ENCODE results near the gene C8G.

C8G gene

DNA sequence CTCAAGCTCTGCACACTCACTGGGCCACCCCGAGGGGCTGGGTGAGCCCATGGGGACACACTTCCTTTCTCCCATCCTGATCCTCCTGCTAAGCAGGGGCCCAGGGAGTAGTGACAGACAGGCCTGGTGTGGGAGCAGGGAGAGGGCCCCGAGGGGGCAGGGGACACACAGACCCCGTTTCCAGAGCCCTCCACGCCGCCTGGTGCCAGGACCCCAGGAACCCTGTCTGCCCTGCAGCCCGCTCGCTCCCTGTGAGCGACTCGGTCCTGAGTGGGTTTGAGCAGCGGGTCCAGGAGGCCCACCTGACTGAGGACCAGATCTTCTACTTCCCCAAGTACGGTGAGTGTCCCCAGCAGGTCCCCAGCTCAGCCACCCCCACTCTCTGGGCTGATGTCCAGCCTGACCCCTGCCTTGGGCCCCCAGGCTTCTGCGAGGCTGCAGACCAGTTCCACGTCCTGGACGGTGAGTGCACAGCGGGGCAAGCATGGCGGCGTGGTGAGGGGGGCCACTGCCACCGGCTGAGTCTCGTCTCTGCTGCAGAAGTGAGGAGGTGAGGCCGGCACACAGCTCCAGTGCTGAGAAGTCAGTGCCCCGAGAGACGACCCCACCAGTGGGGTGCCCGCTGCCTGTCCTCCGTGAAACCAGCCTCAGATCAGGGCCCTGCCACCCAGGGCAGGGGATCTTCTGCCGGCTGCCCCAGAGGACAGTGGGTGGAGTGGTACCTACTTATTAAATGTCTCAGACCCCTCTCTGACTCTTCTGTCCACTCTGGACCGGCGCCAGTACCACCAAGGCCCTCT lies 1.4 kb downstream of the C8G start:
- Histone ChIP-seq H3K27ac (no peak overlapping the region), H3K36me3 (ENCODE audit: insufficient read depth, low read length) (peaks cover 13% of the 10 kb centered on the region; the same call in 1 of the 2 replicates), H3K9ac (ENCODE audit: insufficient read length) (no peak overlapping the region), H3K9me3 (ENCODE audit: low read depth, low read length) (no peaks in the 10 kb centered on the region), H3K4me3 (no peak overlapping the region)
- no peak for DNase-seq (ENCODE audit: low read depth, low spot score)
- TF ChIP-seq POLR2AphosphoS5 (IDR thresholded peaks at IDR 0.05; ENCODE audit: borderline replicate concordance, low read depth, low read length) (no peak), EZH2 (IDR thresholded peaks at IDR 0.05) (no peak), FOXP2 (optimal IDR thresholded peaks at IDR 0.05; ENCODE audit: control extremely low read depth, extremely low read length, insufficient read depth) (no peak)

DNA sequence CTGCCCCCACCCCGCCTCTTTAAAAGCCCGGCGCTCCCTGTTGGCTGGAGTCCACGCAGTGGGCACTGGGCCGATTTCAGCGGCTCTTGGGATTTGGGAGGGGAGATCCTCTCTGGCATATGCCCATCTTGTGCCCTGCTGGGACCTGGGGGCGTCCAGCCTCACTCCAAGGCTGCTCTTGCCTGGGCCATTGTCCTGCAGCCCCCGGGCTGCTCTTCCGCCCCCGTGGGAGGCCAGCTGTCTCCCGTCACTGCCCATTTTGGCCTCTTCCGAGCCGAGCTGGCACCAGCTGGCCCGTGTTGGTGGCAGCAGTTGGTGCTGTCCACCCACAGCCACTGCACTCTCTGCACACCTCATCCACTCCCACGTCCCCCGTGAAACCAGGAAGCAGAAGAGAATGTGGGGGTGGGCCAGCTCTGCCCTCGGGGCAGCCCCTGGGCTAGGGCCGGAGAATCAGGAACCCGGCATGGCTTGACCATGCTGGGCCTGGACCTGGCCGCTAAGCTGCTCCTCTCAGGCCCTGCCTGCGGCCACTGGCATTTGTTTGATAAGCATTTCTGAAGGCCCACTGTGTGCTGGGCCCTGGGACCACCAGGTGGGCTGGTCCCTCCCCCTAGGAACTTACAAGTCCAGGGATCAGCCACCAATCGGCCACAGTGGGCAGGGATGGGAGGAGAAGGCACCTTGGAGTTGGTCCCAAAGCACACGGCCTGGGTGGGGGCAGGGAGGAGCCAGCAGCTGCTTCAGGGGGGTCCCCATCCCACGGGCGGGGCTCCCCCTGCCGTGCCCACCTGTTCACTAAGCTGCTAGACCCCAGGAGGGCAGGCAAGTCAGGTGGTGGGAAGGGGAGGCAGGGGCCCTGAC lies 2.2 kb downstream of the C8G start:
- peaks cover 5% of the 10 kb centered on the region; the same call in 1 of the 2 replicates for H3K36me3 ChIP-seq (ENCODE audit: insufficient read depth, low read length)

DNA sequence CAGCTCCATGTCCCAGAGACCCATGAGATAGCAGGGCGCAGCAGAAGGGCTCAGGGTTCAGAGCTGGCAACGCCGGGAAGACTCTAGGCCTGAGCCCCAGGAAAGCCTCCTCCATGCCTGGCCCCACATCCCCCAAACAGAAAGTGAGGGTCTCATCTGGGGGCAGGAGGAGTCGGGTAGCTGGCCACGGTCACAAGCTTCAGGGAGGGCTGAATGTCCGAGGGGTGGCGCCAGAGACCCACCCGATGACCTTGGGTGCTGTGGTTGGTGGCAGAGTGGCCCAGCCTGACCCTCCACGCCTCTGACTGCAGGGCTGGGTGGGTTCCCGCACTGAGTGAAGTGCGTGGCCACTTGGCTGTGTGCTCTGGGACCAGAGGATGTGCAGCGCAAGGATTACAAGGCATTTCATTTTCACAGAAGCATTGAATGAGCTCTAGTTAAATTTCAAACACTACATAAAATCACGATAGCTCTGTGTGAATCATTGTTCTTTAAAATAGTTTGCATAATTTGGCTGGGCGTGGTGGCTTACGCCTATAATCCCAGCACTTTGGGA lies 3.0 kb downstream of the C8G start:
- Histone ChIP-seq H3K9me3 (ENCODE audit: low read depth, low read length) (no peaks in the 10 kb centered on the region), H3K27ac (no peak overlapping the region), H3K36me3 (ENCODE audit: insufficient read depth, low read length) (no peaks in the 10 kb centered on the region; the same call in 1 of the 2 replicates), H3K9ac (ENCODE audit: insufficient read length) (no peak overlapping the region), H3K4me3 (no peak overlapping the region)
- TF ChIP-seq POLR2AphosphoS5 (IDR thresholded peaks at IDR 0.05; ENCODE audit: borderline replicate concordance, low read depth, low read length) (no peak), FOXP2 (optimal IDR thresholded peaks at IDR 0.05; ENCODE audit: control extremely low read depth, extremely low read length, insufficient read depth) (no peak), EZH2 (IDR thresholded peaks at IDR 0.05) (no peak)
- no peak for DNase-seq (ENCODE audit: low read depth, low spot score)

More for the DNA sequence above, 2.2 kb downstream of the C8G start:
- no peak overlapping the region for H3K27ac ChIP-seq
- H3K9ac ChIP-seq (ENCODE audit: insufficient read length): no peak overlapping the region
- DNase-seq (ENCODE audit: low read depth, low spot score): no peak
- H3K9me3 ChIP-seq (ENCODE audit: low read depth, low read length): no peaks in the 10 kb centered on the region
- no peak overlapping the region for H3K4me3 ChIP-seq
- TF ChIP-seq EZH2 (IDR thresholded peaks at IDR 0.05) (no peak), FOXP2 (optimal IDR thresholded peaks at IDR 0.05; ENCODE audit: control extremely low read depth, extremely low read length, insufficient read depth) (no peak), POLR2AphosphoS5 (IDR thresholded peaks at IDR 0.05; ENCODE audit: borderline replicate concordance, low read depth, low read length) (no peak)

DNA sequence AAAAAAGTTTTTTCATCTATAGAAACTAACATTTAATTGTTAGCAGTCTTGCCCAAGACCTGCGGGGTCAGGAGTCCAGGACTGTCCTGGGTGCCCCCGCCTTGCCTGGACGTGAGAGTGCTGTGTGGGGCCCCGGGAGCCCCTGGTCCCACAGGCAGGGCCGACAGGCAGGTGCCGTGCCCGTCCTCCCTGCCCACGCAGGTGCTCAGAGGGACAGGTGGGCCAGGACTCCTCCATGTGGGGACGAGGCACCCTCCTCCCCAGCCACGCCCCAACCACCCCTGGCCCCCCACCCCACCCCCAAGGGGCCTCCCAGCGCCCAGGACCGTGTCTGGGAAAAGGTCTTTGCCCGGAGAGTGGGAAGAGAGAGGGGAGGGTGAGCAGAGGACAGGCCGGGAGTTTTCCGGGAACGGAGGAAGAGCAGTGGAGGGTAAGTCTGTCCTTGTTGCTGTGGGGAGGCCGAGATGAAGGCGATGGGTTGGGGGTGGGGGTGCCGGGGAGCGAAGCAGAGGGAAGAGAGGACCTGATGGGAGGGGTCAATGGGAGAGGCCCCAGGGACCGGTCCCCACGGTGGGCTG lies 4.3 kb downstream of the C8G start:
- H3K9ac ChIP-seq (ENCODE audit: insufficient read length): peak overlapping the region; percentile 55
- no peaks in the 10 kb centered on the region for H3K36me3 ChIP-seq (ENCODE audit: insufficient read depth, low read length)
- H3K27ac ChIP-seq: no peak overlapping the region
- TF ChIP-seq EZH2 (IDR thresholded peaks at IDR 0.05) (no peak), POLR2AphosphoS5 (IDR thresholded peaks at IDR 0.05; ENCODE audit: borderline replicate concordance, low read depth, low read length) (no peak), FOXP2 (optimal IDR thresholded peaks at IDR 0.05; ENCODE audit: control extremely low read depth, extremely low read length, insufficient read depth) (no peak)
- H3K4me3 ChIP-seq: peak overlapping the region; percentile 94
- DNase-seq (ENCODE audit: low read depth, low spot score): no peak
- no peaks in the 10 kb centered on the region for H3K9me3 ChIP-seq (ENCODE audit: low read depth, low read length)

DNA sequence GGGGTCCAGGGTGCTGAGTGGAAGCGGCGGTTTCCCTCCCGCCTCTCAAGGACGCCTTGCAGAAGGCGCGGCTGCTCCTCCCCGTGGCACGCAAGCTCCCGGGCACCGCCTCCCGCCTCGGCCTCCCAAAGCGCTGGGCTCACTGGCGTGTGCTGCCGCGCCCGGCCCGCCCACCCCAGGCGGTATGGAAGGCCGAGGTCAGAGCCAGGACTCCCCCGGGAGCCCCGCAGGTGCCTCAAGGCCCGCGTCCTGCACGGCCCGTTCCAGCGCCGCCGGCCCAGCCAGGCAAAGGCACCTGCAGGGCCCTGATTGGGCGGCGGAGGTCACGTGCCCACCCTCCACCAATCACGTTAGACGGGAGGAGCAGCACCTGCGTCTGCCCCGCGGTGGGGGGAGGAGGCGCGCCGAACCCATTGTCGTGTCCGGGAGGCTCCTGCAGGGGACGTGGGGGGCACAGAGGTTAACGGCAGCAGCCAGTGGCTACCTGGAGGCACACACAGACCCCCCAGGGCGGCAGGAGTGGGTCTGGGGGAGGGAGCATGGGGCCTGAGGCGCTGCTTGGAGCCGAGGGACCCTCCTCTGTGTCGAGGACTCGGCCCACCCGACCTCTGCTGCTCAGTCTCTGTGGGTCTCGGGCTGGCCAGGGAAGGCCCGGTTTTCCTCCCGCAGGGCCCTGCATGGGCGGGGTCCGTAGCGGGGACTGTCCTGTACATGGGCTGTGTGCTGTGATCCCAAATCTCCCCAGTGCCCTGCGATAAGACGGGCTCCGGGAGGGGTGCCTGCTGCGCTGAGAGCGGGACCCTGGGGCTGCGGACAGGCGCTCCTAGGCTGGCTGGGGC lies 5.0 kb downstream of the C8G start:
- Histone ChIP-seq H3K9me3 (ENCODE audit: low read depth, low read length) (no peaks in the 10 kb centered on the region), H3K4me3 (peak overlapping the region; percentile 94), H3K9ac (ENCODE audit: insufficient read length) (peak overlapping the region; percentile 81), H3K36me3 (ENCODE audit: insufficient read depth, low read length) (no peaks in the 10 kb centered on the region), H3K27ac (peak overlapping the region; percentile 81)
- DNase-seq (ENCODE audit: low read depth, low spot score): peak; percentile 20
- TF ChIP-seq POLR2AphosphoS5 (IDR thresholded peaks at IDR 0.05; ENCODE audit: borderline replicate concordance, low read depth, low read length) (peak; percentile 93), EZH2 (IDR thresholded peaks at IDR 0.05) (no peak)

DNA sequence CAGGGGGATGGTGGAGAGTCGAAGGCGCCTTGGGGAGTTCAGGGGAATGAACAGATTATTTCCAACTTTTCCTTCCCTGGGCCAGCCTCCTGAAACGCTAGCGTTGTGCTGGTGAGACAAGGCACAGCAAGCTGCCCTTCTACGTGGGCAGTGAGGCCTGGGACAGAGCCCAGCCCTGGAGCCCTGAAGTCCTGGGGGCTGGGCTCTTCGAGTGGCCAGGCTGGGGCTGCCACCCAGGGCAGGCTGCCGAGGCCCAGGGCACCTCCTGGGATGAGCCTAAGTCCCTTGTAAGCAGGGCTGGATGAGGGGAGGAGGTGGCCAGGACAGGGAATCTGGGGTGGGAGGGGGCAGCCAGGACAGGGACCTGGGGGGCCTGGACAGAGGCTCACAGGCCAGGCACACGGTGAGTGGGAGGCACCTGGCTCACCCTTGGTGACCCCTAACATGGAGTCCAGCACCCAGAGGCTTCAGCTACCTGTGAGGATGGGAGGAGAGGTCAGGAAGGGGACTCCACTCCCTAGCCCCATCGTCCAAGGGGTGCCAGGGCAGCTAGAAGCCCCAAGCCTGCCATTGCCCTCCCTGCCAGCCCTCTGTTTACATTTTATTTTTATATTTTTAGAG lies 5.7 kb downstream of the C8G start:
- Histone ChIP-seq H3K4me3 (peak overlapping the region; percentile 94), H3K9ac (ENCODE audit: insufficient read length) (peak overlapping the region; percentile 81), H3K27ac (peak overlapping the region; percentile 81), H3K9me3 (ENCODE audit: low read depth, low read length) (no peaks in the 10 kb centered on the region), H3K36me3 (ENCODE audit: insufficient read depth, low read length) (no peaks in the 10 kb centered on the region)
- DNase-seq (ENCODE audit: low read depth, low spot score): no peak
- TF ChIP-seq POLR2AphosphoS5 (IDR thresholded peaks at IDR 0.05; ENCODE audit: borderline replicate concordance, low read depth, low read length): no peak
- no peak for TF ChIP-seq EZH2 (IDR thresholded peaks at IDR 0.05)
- TF ChIP-seq FOXP2 (optimal IDR thresholded peaks at IDR 0.05; ENCODE audit: control extremely low read depth, extremely low read length, insufficient read depth): no peak

Data from SK-N-MC (cell line).